GM23338 (cell line): ENCODE results near the gene FOXJ1.

Experiments
- CREB1 ChIP-seq: fragments of 250-450 bp; sonication (Bioruptor Pico); IDR thresholded peaks from 2 replicates; pipeline ENCODE4 v1.5.0; 2020; ENCODE audit warnings: low read depth, mild to moderate bottlenecking, moderate library complexity
- EZH2 ChIP-seq: fragments of 200-600 bp; sonication (generic); IDR thresholded peaks from one replicate; pipeline ENCODE4 v1.8.0; 2017; ENCODE audit warnings: antibody characterized with exemption, mild to moderate bottlenecking, low read depth; ENCODE audit not compliant: unreplicated experiment
- EZH2phosphoT487 ChIP-seq: fragments of 200-600 bp; sonication (generic); IDR thresholded peaks from one replicate; pipeline ENCODE4 v1.8.1; 2018; ENCODE audit warnings: antibody characterized with exemption; ENCODE audit not compliant: unreplicated experiment
- JUNB ChIP-seq: IDR thresholded peaks from one replicate; pipeline ENCODE4 v1.6.1; 2016; ENCODE audit warnings: antibody characterized with exemption; ENCODE audit not compliant: unreplicated experiment
- POLR2AphosphoS5 ChIP-seq: IDR thresholded peaks from 2 replicates; pipeline ENCODE4 v1.6.1; 2016; ENCODE audit warnings: antibody characterized with exemption, low read depth
- STAT1 ChIP-seq: IDR thresholded peaks from one replicate; pipeline ENCODE4 v1.6.1; 2016; ENCODE audit warnings: antibody characterized with exemption; ENCODE audit not compliant: unreplicated experiment
- ZNF114 ChIP-seq: fragments of 250-450 bp; sonication (Bioruptor Pico); IDR thresholded peaks from 2 replicates; pipeline ENCODE4 v1.5.0; 2020; ENCODE audit warnings: mild to moderate bottlenecking, moderate library complexity
- ZNF462 ChIP-seq: fragments of 250-450 bp; sonication (Bioruptor Pico); IDR thresholded peaks from 2 replicates; pipeline ENCODE4 v1.5.0; 2020; ENCODE audit warnings: mild to moderate bottlenecking, moderate library complexity
- TF ChIP-seq, protein P1 (sequence below): IDR thresholded peaks from one replicate; pipeline ENCODE4 v1.6.1; 2018; ENCODE audit warnings: antibody characterized with exemption; ENCODE audit not compliant: unreplicated experiment
- TF ChIP-seq, protein P2 (sequence below), 2 experiments: fragments of 200-600 bp in 1 of 2; sonication (generic) in 1 of 2; conservative IDR thresholded peaks; 2 replicates each; pipeline versions ENCODE4 v1.5.1 to v1.6.1; 2016 to 2017; ENCODE audit warnings: antibody characterized with exemption in 2 of 2, low read depth in 2 of 2, mild to moderate bottlenecking in 2 of 2, moderate library complexity in 1 of 2
- TF ChIP-seq, protein P3 (sequence below): IDR thresholded peaks from 2 replicates; pipeline ENCODE4 v1.6.1; 2016; ENCODE audit warnings: antibody characterized with exemption

DNA sequence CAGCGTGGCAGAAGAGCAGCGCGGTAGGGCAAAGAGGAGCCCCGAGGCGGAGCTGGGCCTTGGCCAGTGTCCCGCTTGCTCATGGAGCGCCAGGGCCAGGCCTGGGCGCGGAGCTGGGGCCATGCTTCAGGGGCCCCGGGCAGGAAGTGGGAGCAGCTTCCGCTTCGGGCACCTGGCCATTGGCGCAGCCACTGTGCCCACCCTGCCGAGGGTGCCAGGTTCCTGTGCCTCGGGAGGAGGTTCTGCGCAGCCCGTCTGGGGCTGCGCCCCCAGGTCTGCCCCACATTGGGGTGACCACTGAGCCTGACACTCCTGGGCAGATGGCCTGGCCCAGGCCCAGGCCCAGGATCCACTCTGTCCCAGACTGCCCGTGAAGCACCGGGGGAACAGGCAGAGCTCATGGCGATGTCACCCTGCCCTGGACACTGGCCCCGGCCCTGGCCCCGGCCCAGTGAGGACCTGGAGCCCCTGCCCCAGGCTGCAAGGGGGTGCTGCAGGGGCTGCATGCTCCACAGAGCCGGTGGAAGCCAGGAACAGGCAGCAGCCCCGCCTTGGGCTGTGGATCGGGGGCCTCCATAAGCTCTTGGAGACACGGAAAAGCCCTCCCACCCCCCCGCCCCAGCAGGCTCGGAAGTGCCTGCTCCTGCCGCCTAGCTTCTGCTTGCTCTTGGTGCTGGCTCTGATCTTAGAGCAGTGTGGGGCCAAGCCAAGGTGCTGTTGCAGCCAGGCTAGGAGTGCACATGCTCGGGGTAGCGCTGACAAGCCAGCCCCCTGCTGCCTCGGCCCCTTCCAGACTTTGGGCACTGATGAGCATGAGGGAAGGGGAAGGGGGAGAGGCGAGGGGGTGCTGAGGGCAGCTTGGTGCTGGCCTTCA lies 35.9 kb upstream of the FOXJ1 start:
- TF ChIP-seq, protein P1, sequence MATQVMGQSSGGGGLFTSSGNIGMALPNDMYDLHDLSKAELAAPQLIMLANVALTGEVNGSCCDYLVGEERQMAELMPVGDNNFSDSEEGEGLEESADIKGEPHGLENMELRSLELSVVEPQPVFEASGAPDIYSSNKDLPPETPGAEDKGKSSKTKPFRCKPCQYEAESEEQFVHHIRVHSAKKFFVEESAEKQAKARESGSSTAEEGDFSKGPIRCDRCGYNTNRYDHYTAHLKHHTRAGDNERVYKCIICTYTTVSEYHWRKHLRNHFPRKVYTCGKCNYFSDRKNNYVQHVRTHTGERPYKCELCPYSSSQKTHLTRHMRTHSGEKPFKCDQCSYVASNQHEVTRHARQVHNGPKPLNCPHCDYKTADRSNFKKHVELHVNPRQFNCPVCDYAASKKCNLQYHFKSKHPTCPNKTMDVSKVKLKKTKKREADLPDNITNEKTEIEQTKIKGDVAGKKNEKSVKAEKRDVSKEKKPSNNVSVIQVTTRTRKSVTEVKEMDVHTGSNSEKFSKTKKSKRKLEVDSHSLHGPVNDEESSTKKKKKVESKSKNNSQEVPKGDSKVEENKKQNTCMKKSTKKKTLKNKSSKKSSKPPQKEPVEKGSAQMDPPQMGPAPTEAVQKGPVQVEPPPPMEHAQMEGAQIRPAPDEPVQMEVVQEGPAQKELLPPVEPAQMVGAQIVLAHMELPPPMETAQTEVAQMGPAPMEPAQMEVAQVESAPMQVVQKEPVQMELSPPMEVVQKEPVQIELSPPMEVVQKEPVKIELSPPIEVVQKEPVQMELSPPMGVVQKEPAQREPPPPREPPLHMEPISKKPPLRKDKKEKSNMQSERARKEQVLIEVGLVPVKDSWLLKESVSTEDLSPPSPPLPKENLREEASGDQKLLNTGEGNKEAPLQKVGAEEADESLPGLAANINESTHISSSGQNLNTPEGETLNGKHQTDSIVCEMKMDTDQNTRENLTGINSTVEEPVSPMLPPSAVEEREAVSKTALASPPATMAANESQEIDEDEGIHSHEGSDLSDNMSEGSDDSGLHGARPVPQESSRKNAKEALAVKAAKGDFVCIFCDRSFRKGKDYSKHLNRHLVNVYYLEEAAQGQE = no peak
- TF ChIP-seq EZH2 (no peak), EZH2phosphoT487 (no peak), POLR2AphosphoS5 (no peak), JUNB (no peak), CREB1 (CRISPR knock-in tag) (no peak), ZNF462 (CRISPR knock-in tag) (no peak), STAT1 (no peak), ZNF114 (CRISPR knock-in tag) (no peak)
- TF ChIP-seq, protein P2, sequence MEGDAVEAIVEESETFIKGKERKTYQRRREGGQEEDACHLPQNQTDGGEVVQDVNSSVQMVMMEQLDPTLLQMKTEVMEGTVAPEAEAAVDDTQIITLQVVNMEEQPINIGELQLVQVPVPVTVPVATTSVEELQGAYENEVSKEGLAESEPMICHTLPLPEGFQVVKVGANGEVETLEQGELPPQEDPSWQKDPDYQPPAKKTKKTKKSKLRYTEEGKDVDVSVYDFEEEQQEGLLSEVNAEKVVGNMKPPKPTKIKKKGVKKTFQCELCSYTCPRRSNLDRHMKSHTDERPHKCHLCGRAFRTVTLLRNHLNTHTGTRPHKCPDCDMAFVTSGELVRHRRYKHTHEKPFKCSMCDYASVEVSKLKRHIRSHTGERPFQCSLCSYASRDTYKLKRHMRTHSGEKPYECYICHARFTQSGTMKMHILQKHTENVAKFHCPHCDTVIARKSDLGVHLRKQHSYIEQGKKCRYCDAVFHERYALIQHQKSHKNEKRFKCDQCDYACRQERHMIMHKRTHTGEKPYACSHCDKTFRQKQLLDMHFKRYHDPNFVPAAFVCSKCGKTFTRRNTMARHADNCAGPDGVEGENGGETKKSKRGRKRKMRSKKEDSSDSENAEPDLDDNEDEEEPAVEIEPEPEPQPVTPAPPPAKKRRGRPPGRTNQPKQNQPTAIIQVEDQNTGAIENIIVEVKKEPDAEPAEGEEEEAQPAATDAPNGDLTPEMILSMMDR (conservative IDR thresholded peaks at IDR 0.05; ENCODE audit: low read depth in 2 of 2) = no peak
- TF ChIP-seq, protein P3, sequence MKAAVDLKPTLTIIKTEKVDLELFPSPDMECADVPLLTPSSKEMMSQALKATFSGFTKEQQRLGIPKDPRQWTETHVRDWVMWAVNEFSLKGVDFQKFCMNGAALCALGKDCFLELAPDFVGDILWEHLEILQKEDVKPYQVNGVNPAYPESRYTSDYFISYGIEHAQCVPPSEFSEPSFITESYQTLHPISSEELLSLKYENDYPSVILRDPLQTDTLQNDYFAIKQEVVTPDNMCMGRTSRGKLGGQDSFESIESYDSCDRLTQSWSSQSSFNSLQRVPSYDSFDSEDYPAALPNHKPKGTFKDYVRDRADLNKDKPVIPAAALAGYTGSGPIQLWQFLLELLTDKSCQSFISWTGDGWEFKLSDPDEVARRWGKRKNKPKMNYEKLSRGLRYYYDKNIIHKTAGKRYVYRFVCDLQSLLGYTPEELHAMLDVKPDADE = no peak
